Activated CD8-positive, alpha-beta memory T cell treated with anti-CD3 and anti-CD28 coated beads for 48 hours (primary cell): ENCODE data around the gene AKR1C3.
"Not testable (repeated sequence)": the region's sequence is repeated elsewhere in the genome, so short reads cannot be mapped to it uniquely, and the experiment has no call there.

Experiments
- DNase-seq, 3 experiments: peaks; one replicate each; pipeline ENCODE4 v3.0.0-alpha.2; 2020; ENCODE audit warnings: low read depth in 2 of 3, low spot score in 2 of 3

Gene AKR1C3

DNA sequence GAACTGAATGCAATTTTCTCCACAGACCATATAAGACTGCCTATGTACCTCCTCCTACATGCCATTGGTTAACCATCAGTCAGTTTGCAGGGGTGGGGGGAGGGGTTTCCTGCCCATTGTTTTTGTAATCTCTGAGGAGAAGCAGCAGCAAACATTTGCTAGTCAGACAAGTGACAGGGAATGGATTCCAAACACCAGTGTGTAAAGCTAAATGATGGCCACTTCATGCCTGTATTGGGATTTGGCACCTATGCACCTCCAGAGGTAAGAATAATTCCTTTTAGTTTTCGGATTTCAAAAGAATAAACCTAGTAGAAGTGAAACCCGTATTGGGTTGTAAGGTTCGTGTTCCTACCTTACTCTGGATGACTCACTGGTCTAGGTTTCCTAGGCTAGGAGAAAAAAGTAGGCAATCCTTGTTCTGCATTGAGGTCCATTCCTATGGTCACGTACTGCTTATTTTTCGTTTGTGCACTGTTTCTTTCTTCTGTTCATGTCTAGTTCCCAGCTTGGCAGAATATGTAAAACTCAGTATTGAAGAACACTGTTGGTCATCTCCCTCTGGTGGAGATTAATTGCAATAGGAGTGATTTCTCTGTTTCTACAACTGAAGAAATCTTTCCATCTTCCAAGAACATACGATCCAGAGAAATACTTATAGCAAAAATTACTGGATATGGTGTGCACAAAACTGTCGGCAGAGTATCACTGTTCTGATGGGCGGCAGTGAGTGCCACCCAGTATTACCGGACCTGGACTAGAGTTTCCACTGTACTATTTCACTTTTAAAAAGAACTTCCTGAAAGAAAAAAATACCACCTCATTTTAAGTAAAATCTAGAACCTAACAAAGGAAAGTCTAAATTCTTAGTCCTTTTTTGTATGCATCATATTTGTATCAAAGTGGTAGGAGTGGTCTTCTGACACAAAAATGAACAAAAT lies at the start of gene AKR1C3:
TSS of gene AKR1C3 (plus strand) at position 150 of the 941 bp plus-strand sequence. CDS start at position 181, 31 bp downstream.
- DNase-seq, result no peak

DNA sequence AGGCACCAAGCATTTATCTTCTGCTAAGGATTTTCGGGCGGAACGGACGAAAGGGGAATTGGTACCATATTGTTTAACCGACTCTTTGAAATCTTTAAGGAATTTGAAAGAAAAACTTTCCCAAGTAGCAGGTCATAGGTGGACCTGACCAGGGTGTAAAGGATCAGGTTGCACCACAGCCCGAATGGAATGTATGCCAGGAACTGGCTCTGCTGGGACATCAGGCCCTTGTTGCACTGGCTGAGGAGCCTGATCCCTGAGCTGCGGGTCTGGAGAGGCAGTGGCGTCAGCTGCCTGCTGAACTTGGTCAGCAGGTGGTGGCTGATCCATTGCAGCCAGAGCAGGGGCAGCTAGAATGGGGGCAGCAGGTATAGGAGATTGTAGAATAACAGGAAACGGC lies 49.1 kb upstream of the AKR1C3 start:
- no peak for DNase-seq

GRCh38 chr10:5046410-5046809 lies 47.8 kb upstream of the AKR1C3 start:
- no peak for DNase-seq

DNA sequence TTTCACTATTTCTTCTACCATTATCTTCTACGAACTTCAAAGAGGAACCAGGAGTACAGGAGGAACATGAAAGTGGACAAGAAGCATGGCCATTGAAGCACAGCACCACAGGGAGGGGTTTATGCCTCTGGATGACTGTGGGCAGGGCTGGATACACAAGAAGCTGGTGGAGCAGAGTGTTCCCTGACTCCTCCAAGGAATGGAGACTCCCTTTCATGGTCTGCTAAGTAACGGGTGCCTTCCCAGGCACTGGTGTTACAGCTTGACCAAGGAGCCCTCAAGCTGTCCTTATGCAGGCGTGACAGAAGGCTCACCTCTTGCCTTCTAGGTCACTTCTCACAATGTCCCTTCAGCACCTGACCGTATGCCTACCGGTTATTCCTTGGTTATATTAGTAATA lies 47.2 kb upstream of the AKR1C3 start:
- DNase-seq, result not testable (repeated sequence)

- DNase-seq, result no peak
Measured at GRCh38 chr10:5047912-5048628, 46.1 kb upstream of the AKR1C3 start.

DNA sequence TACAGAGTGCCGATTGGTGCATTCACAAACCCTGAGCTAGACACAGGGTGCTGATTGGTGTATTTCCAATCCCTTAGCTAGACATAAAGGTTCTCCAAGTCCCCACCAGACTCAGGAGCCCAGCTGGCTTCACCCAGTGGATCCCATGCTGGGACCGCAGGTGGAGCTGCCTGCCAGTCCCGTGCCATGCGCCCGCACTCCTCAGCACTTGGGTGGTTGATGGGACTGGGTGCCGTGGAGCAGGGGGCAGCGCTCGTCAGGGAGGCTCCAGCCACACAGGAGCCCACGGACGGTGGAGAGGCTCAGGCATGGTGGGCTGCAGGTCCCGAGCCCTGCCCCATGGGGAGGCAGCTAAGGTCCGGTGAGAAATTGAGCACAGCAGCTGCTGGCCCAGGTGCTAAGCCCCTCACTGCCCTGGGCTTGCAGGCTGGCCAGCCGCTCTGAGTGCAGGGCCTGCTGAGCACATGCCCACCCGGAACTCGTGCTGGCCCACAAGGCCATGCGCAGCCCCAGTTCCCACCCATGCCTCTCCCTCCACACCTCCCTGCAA lies 41.2 kb upstream of the AKR1C3 start:
- DNase-seq, result not testable (repeated sequence)

DNA sequence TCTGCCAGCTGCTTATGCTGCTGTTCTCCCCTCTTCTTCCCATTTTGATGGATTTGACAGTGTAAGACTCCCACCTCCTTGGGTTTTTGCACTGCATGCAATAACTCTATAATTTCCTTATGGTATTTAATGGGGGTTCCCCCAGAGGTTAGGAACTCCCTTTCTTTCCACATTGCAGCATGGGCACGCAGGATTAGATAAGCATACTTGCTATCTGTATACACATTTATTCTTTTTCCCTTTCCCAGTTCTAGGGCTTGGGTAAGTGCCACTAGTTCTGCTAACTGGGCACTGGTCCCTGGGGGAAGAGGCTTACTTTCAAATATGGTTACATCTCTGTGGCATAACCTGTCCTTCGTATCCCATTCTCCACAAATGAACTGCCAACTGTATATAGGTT lies 39.4 kb upstream of the AKR1C3 start:
- not testable (repeated sequence) for DNase-seq

DNA sequence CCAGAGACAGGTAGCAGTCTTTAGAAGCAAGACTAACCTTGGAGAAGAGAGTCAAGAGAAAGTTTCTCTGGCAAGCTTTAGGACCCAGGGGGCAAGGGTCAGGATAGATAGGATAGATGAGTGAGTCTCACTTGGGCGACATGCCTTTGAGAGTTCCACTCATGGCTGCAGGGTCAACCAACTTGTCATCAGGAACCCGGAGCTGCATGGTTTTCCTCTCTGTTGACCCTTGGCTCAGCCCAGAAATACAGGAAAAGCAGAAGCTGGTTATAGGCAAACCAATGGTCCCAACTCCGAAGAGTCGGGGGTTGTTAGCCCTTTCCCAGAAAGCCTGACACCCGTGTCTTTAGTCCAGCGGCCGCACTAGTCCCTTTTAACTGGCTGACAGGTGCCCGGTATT lies 34.9 kb upstream of the AKR1C3 start:
- not testable (repeated sequence) for DNase-seq

DNA sequence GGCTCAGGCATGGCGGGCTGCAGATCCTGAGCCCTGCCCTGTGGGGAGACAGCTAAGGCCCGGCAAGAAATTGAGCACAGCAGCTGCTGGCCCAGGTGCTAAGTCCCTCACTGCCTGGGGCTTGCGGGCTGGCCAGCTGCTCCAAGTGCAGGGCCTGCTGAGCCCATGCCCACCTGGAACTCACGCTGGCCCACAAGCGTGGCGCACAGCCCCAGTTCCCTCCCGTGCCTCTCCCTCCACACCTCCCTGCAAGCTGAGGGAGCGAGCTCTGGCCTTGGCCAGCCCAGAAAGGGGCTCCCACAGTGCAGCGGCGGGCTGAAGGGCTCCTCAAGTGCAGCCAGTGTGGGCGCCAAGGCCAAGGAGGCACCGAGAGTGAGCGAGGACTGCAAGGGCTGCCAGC lies 33.4 kb upstream of the AKR1C3 start:
- DNase-seq, result not testable (repeated sequence)

DNA sequence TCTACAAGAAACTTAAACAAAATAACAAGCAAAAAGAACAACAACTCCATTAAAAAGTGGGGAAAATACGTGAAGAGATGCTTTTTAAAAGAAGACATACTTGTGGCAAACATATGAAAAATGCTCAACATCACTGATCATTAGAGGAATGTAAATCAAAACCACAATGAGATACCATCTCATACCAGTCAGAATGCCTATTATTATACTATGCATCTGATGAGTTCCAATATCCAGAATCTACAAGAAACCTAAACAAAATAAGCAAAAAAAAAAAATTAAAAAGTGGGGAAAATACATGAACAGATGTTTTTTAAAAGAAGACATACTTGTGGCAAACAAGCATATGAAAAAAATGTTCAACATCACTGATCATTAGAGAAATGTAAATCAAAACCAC lies 29.6 kb upstream of the AKR1C3 start:
- no peak for DNase-seq

- no peak for DNase-seq
Measured at GRCh38 chr10:5068274-5068984, 25.8 kb upstream of the AKR1C3 start.

GRCh38 chr10:5070648-5071410 lies 23.4 kb upstream of the AKR1C3 start:
- DNase-seq, result no peak

- no peak for DNase-seq
Measured at GRCh38 chr10:5071411-5072198, 22.6 kb upstream of the AKR1C3 start.

DNA sequence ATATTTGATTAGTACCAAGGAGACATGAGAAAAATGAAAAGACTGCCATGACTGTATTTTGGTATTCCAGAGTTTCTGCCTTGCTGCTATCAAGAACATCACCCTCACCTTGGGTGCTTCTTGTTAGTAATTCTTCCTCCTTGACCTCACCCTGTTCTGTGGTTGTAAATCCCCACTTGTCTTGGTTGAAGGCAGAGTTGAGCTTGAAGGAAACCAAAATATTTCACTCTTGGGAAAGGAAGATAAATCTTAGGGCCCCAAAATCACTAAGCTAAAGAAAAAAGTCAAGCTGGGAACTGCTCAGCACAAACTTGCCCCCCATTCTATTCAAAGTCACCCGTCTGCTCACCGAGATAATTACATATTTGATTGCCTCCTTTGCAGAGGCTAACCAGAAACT lies 20.6 kb upstream of the AKR1C3 start:
- no peak for DNase-seq

DNA sequence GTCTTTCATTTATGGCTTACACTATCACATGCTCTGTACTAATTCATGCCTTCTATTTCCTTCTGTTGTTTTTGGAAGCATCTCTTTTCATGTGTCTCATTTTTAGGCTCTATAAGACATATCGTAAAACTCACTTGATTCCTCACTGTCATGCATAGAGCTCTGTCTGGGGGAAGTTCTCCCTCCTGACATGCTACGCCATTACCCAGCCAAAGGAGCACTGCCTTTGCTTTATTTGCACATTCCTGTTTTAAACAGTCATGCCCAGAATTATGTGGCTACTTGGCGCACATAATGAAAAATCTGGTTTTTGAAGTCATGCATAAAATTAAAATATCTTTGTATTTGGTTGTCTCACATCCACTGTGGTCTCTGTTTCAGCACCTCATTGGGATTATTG lies 17.6 kb upstream of the AKR1C3 start:
- no peak for DNase-seq

GRCh38 chr10:5078547-5079180 lies 15.6 kb upstream of the AKR1C3 start:
- no peak for DNase-seq

DNA sequence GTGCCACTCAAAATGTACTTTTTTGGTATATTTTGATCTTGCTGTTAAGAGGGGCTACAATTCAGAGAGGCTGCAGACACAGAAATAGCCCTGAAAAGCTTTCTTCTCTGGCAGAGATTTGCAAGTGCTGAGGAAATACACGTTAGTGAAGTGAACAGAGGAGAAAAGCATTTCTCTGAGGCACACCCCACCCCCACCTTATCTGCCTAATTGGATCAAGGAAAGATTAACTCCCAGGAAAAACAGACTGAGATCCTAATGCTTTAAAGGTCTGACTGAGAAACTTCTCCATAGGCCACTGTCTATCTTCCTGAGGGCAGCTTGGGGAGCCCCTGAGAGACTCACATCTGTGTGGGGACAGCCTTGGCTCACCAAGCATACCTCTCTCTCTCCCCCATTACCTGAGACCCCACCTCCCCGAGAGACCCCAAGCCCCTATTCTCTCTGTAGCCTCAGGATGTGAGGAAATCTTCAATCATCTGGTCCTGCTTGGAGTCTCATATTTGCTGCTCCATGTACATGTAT lies 14.8 kb upstream of the AKR1C3 start:
- no peak for DNase-seq

- no peak for DNase-seq
Measured at GRCh38 chr10:5079836-5080235, 14.4 kb upstream of the AKR1C3 start.

DNA sequence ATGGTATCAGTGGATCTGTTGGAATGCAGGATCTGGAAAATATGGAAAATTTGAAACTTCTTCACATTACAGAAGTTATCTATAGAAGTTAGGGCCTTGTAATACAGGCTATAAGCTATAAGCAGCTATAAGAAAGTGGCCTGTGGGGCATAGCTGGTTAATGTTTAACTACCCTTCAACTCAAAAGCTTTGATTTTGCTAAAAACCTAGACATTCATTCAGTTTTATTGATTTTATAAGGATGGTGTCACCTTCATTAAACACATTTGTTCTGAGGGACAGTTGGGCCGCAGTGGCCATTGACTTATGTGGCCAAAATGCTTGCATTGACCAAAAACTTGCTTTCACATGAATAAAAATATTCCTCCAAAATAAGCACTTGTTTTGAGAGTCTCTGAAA lies 13.1 kb upstream of the AKR1C3 start:
- DNase-seq, result no peak
